GM12878 (cell line): ENCODE data around the gene NLRC5. TPM values are rescaled to one million over a fixed set of nuclear protein-coding genes. Genes with fewer than 3 reads are reported as not detected.

Experiments
- ATAC-seq: fragments of 200-7000 bp; cut with Tn5 transposase; 3 replicates; pipeline ENCODE4 v1.9.1; 2020; ENCODE audit warnings: mild to moderate bottlenecking, moderate library complexity
- BruUV-seq: library from RNA; stranded (reverse); fragments of 400-500 nt; replicated peaks from 2 replicates; lab custom pipeline; 2021; lab: Mats Ljungman, UMichigan
- CTCF ChIA-PET: fragments of 300-600 bp; sonication (Branson Sonifier 250); formaldehyde crosslinking; extraction: SDS; loops from one replicate; lab custom pipeline; 2021; ENCODE audit warnings: inconsistent platforms; lab: Yijun Ruan, JAX
- POLR2A ChIA-PET: fragments of 350-600 bp; formaldehyde crosslinking; extraction: SDS; loops from one replicate; lab custom pipeline; 2021; ENCODE audit warnings: inconsistent platforms; lab: Charles Lee
- RAD21 ChIA-PET: fragments of 300-600 bp; sonication (Branson Sonifier 250); formaldehyde crosslinking; loops from one replicate; lab custom pipeline; 2023; ENCODE audit warnings: antibody characterized with exemption; ENCODE audit not compliant: unreplicated experiment; lab: Charles Lee
- SMC1A ChIA-PET: fragments of 300-600 bp; sonication (Branson Sonifier 250); formaldehyde crosslinking; loops from one replicate; lab custom pipeline; 2023; ENCODE audit not compliant: unreplicated experiment, uncharacterized antibody; lab: Charles Lee
- DNase-seq: peaks from one replicate; pipeline ENCODE4 v3.0.0-alpha.2; 2011; ENCODE audit warnings: low read depth, low spot score
- FAIRE-seq: peaks from 3 replicates; lab custom pipeline; 2011; peaks lifted over from hg19 to GRCh38; lab: Jason Lieb, UNC
- H2AFZ ChIP-seq: 2 replicates; pipeline ENCODE4 v1.6.0; 2011; ENCODE audit warnings: low read depth, low read length, control low read depth; ENCODE audit not compliant: control insufficient read depth
- H3K27ac ChIP-seq: 2 replicates; pipeline ENCODE4 v1.5.1; 2011; ENCODE audit warnings: control low read depth; ENCODE audit not compliant: control insufficient read depth, insufficient read depth
- H3K27me3 ChIP-seq, 2 experiments: replicated peaks in 1 of 2; 2 replicates each; pipeline versions ENCODE4 v1.6.0 to v1.6.1; 2011; ENCODE audit warnings: low read length in 1 of 2; ENCODE audit not compliant: control insufficient read depth in 2 of 2, insufficient read depth in 2 of 2
- H3K36me3 ChIP-seq, 2 experiments: 2 replicates each; pipeline ENCODE4 v1.5.1; 2011; ENCODE audit warnings: low read length in 1 of 2; ENCODE audit not compliant: control insufficient read depth in 2 of 2, insufficient read depth in 2 of 2
- H3K4me1 ChIP-seq: 2 replicates; pipeline ENCODE4 v1.6.1; 2011; ENCODE audit warnings: mild to moderate bottlenecking, low read length, moderate library complexity, mixed read lengths; ENCODE audit not compliant: control insufficient read depth, insufficient read depth
- H3K4me2 ChIP-seq: 2 replicates; pipeline ENCODE4 v1.6.0; 2011; ENCODE audit warnings: control low read depth; ENCODE audit not compliant: control insufficient read depth, insufficient read depth
- H3K4me3 ChIP-seq: fragments of 200-600 bp; sonication (generic); 2 replicates; pipeline ENCODE4 v1.5.1; 2016
- H3K79me2 ChIP-seq: 2 replicates; pipeline ENCODE4 v1.6.0; 2011; ENCODE audit warnings: low read length; ENCODE audit not compliant: control insufficient read depth, insufficient read depth
- H3K9ac ChIP-seq: 2 replicates; pipeline ENCODE4 v1.8.0; 2011; ENCODE audit warnings: low read length, control low read depth, mixed read lengths; ENCODE audit not compliant: control insufficient read depth, insufficient read depth
- H3K9me3 ChIP-seq: replicated peaks from 3 replicates; pipeline ENCODE4 v1.5.1; 2011; ENCODE audit warnings: mild to moderate bottlenecking, low read length; ENCODE audit not compliant: control insufficient read depth, insufficient read depth
- H4K20me1 ChIP-seq: 2 replicates; pipeline ENCODE4 v1.6.0; 2011; ENCODE audit not compliant: control insufficient read depth, insufficient read depth
- NBN ChIP-seq: fragments of 450-650 bp; IDR thresholded peaks from 2 replicates; pipeline ENCODE4 v1.6.1; 2016
- NR2C1 ChIP-seq: fragments of 450-650 bp; IDR thresholded peaks from 2 replicates; pipeline ENCODE4 v1.6.1; 2017; ENCODE audit warnings: antibody characterized with exemption, mild to moderate bottlenecking, moderate library complexity
- RBBP5 ChIP-seq: fragments of 200-600 bp; sonication (generic); conservative IDR thresholded peaks from 2 replicates; pipeline ENCODE4 v1.6.1; 2016
- TCF3 ChIP-seq: IDR thresholded peaks from 2 replicates; pipeline ENCODE4 v1.6.1; 2012; ENCODE audit warnings: low read depth, mild to moderate bottlenecking, low read length, borderline replicate concordance; ENCODE audit not compliant: insufficient read depth
- WGBS: methylation state at CpG from one replicate; pipeline ENCODE4 v1.1.6; 2016; ENCODE audit warnings: low lambda C conversion rate; ENCODE audit not compliant: insufficient replicate concordance, insufficient coverage; ENCODE audit errors: missing lambda C conversion rate; 5-methylcytosine and 5-hydroxymethylcytosine counted together
- in situ Hi-C: fragments of 300-500 bp; cut with MboI; formaldehyde crosslinking; loops from 9 replicates; pipeline ENCODE4 v1.14.3; 2018; ENCODE audit warnings: mixed read lengths
- intact Hi-C: fragments of 100-400 bp; cut with micrococcal nuclease; formaldehyde crosslinking; loops from one replicate; pipeline ENCODE4 v1.14.2; 2022; ENCODE audit not compliant: unreplicated experiment
- polyA plus RNA-seq, 11 experiments: library from polyadenylated mRNA; depleted of rRNA in 4 of 11; unstranded in 6 of 11; stranded (reverse) in 5 of 11; fragments of >200 nt; fragmentation: Nextera tagmentation in 4 of 11; fragmentation: Illumina TruSeq in 1 of 11; extraction: Ambion mirVana in 4 of 11; extraction: Trizol in 1 of 11; gene quantifications; 1 replicate in 1 of 11; 2 replicates in 10 of 11; pipeline versions ENCODE4 v1.2.1 to v1.2.3, GENCODE V29; 2011 to 2016; ENCODE audit warnings: inconsistent platforms in 2 of 11, missing spikeins in 2 of 11, low read depth in 1 of 11
- total RNA-seq, 4 experiments: library from RNA; depleted of rRNA in 3 of 4; stranded (reverse); fragments of >200 nt in 3 of 4; fragmentation: Illumina TruSeq in 1 of 4; extraction: Trizol in 1 of 4; gene quantifications; 2 replicates each; pipeline versions ENCODE4 v1.2.1 to v1.2.3, GENCODE V29; 2013 to 2021
- TF ChIP-seq, protein P1 (sequence below): IDR thresholded peaks from 2 replicates; pipeline ENCODE4 v1.6.1; 2012; ENCODE audit warnings: low read length, inconsistent platforms

NLRC5 gene
- total and polyA plus RNA-seq, 10 of the 15 experiments (the other 5 are each of a cell fraction or from before 2014, with no cell fraction given) = 13.1 to 105 (median 57.3) TPM

GRCh38 chr16:57115514-57116182 is 126.3 kb downstream of the NLRC5 start:
- Histone ChIP-seq H3K4me3 (no peak overlapping the region), H3K27ac (no peak overlapping the region)
- CTCF ChIA-PET = no interaction called here
- TF ChIP-seq TCF3 (no peak), RBBP5 (no peak), NR2C1 (no peak), NBN (no peak)
- TF ChIP-seq, protein P1, sequence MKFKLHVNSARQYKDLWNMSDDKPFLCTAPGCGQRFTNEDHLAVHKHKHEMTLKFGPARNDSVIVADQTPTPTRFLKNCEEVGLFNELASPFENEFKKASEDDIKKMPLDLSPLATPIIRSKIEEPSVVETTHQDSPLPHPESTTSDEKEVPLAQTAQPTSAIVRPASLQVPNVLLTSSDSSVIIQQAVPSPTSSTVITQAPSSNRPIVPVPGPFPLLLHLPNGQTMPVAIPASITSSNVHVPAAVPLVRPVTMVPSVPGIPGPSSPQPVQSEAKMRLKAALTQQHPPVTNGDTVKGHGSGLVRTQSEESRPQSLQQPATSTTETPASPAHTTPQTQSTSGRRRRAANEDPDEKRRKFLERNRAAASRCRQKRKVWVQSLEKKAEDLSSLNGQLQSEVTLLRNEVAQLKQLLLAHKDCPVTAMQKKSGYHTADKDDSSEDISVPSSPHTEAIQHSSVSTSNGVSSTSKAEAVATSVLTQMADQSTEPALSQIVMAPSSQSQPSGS = no peak
- TF ChIP-seq, all 136 proteins: peak for 0
- FAIRE-seq = no peak
- ChIA-PET POLR2A (interaction anchor here (0.6 kb wide), 1 partner anchor 76 kb away, joined by 4 read pairs; no protein-coding TSS in a partner anchor), SMC1A (no interaction called here), RAD21 (no interaction called here)
- no peaks in the 10 kb centered on the region for H3K27me3 ChIP-seq
- WGBS = 69% methylated on average over 25 of the region's 25 CpGs
- intact Hi-C loops (no loop called here), in situ Hi-C loops (no loop called here)
- DNase-seq = no peak
- no peaks in the 10 kb centered on the region for H3K79me2 ChIP-seq
- no peak overlapping the region for H3K9ac ChIP-seq
- no peak overlapping the region for H2AFZ ChIP-seq
- H3K4me2 ChIP-seq = no peak overlapping the region
- BruUV-seq = no TSS peak
- H3K4me1 ChIP-seq = peaks cover 24% of the 10 kb centered on the region
- no peak for ATAC-seq
- no peaks in the 10 kb centered on the region for H4K20me1 ChIP-seq
- no peaks in the 10 kb centered on the region for H3K36me3 ChIP-seq
- no peaks in the 10 kb centered on the region for H3K9me3 ChIP-seq
